CMK (cell line): ENCODE results near the gene STK4.
"Not testable (repeated sequence)": the region's sequence is repeated elsewhere in the genome, so short reads cannot be mapped to it uniquely, and the experiment has no call there.

Experiments used
- DNase-seq: peaks from one replicate; pipeline ENCODE4 v3.0.0-alpha.2; 2010; ENCODE audit warnings: low read depth

STK4 gene

DNA sequence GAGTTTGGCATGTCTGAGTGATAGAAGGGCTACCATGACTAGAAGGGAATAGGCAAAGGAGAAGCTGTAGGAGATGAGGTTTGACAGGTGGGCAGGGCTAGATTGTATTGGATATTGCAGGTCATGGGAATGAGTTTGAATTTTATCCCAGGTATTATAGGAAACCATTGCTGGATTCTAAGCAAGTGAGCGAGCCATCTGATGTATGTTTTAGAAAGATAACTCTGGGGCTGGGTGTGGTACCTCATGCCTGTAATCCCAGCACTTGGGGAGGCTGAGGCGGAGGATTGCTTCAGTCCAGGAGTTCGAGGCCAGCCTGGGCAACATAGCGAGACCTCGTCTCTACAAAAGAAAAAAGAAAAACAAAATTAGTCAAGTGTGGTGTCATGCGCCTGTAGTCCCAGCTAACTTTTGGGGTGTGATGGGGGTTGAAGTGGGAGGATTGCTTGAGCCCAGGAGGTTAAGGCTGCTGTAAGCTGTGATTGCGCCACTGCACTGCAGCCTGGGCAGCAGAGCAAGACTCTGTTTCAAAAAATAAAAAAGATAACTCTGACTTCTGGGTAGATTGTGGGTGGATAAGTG, 16.9 kb downstream of the STK4 start:
- no peak for DNase-seq

DNA sequence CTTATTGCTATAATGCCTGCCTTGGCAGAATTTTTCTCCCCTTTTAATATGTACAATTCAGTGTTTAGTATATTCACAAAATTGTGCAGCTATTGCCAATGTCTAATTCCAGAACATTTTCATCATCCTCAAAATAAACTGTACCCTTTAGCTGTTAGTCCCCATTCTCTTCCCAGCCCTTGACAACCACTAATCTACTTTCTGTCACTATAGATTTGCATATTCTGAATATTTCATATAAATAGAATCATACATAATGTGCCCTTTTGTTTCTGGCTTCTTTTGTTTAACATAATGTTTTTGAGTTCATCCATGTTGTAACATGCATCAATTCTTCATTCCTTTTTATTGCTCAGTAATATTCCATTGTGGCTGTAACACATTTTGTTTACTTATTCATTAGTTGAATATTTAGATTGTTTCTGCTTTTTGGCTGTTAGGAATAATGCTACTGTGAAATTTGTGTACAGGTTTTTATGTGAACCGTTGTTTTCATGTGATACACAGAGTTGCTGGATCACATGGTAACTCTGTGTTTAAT, 22.4 kb downstream of the STK4 start:
- DNase-seq, result no peak

DNA sequence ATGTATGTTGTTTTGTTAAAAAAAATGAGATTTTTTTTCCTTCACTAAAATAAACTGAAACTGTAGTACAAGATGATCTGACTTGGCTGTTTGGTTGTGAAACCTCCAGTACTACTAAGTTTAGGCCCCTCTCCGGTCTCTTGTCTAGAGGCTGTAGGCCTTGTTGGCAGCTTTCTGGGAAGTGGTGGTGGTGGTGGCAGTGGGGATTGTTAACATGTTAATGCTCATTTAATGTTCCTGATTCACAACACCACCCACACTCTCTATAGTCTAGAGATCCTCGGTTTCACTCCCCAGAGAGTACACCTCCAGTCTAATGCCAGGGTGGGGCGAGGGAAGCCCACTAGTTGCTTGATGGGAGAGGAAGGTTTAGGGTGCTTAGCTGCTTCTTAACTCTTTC, 24.1 kb downstream of the STK4 start:
- DNase-seq, result no peak

DNA sequence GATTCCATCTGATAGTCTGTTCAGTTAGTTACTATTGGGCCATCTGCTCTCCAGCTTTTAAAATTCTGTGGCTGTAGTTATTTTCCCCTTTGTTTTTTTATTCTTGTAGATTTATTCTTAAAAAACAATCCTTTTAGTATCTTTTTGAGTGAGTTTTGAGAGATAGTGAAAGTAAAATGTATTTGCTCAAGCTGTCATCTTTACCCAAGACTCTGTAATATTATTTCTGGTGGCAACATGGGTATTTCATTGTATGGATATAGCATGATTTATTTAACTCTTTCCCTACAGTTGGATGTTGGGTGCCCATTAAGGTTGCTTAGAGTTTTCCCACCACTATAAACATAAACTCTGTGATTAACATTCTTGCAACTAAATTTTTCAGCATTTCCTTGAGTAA, 24.6 kb downstream of the STK4 start:
- DNase-seq, result no peak

DNA sequence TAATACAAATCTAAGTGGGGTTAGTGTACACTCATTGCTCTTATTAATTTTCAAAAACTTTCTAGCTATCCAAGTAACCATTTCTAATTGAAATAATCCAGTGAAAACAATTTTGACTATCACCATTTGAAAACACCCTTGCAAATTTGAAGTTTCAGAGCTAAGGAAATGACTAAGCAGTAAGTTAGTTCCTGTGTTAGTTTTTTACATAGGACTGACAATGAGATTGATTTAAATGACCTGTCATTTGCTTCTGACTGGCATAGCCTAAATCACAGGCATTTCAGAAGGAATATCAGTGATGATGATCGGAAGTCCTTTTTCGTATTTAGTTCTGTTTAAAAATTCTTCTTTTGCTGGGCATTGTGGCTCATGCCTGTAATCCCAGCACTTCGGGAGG, 27.0 kb downstream of the STK4 start:
- no peak for DNase-seq

DNA sequence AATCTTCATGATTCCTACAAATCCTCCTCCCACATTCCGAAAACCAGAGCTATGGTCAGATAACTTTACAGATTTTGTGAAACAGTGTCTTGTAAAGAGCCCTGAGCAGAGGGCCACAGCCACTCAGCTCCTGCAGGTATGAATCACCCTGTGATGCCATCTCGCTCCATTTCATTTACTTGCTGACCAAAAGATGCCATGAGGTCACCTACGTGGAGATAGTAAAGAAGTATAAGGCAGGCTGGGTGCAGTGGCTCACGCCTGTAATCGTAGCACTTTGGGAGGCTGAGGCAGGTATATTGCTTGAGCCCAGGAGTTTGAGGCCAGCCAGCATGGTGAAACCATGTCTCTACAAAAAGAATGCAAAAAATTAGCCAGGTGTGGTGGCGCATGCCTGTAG, 30.9 kb downstream of the STK4 start:
- no peak for DNase-seq

DNA sequence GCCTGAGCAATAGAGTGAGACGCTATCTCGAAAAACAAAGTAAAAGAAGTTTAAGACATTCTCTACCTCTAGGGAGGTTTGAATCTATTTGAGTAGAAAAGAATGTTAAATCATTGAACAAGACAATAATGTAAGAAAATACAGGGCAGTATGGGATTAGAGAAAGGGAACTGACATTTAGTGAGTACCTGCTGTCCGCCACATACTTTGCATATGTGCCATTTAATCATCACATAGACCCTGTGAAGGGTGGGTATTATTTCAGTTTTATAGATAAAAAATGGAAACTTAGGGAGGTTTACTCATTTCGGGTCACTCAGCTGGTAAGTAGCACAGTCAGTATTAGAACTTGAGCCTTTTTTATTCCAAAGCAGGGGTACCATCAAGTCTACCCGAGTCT, 31.4 kb downstream of the STK4 start:
- DNase-seq, result no peak

DNA sequence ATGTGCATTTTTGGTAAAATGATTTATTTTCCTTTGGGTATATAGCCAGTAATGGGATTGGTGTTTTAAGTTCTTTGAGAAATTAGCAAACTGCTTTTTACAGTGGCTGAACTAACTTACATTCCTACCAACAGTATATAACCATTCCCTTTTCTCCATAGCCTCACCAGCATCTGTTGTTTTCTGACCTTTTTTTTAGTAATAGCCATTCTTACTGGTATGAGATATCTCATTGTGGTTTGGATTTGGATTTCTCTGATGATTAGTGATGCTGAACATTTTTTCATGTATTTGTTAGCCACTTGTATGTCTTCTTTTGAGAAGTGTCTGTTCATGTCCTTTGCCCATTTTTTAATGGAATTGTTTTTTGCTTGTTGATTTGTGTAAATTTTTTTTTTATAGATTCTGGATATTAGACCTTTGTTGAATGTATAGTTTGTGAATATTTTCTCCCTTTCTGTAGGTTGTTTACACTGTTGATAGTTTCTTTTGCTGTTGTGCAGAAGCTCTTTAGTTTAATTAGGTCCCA, 42.3 kb downstream of the STK4 start:
- DNase-seq, result no peak

DNA sequence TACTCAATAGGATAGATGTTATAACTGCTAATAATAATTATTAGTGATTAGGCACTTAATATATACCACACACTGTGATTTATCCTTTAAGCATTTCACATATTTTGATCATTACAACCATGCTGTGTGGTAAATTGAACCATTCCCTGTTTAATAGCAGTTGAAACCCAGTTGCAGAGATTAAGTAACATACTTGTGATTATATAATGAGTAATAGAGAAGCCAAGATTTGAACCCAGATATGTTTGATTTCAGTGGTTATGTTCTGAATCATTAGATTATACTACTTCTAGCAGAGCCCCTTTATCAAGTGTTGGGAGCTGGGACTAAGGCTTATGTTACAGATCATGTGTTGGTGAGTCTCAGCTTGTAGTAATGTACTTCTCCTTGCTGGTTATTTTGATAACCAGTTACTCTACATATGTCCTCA, 44.1 kb downstream of the STK4 start:
- no peak for DNase-seq

DNA sequence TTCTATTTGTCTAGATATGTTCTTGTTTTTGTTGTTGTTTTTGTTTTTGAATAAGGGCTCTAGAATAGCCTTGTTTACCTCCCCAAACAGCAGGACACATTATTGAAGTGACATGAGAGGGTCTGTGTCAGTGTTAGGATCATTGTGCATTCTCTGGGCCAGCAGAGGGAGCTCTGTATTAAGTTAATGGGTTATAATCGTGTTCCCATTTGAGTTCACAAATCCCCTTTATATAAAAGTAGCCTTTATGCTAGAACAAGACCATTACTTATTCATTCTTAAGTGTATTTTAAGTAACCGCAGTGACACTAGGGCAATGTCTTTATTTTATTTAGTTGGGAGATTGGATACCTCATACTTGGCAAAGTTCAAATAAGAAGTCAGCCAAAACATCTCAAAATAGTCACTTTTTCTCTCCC, 44.8 kb downstream of the STK4 start:
- no peak for DNase-seq

DNA sequence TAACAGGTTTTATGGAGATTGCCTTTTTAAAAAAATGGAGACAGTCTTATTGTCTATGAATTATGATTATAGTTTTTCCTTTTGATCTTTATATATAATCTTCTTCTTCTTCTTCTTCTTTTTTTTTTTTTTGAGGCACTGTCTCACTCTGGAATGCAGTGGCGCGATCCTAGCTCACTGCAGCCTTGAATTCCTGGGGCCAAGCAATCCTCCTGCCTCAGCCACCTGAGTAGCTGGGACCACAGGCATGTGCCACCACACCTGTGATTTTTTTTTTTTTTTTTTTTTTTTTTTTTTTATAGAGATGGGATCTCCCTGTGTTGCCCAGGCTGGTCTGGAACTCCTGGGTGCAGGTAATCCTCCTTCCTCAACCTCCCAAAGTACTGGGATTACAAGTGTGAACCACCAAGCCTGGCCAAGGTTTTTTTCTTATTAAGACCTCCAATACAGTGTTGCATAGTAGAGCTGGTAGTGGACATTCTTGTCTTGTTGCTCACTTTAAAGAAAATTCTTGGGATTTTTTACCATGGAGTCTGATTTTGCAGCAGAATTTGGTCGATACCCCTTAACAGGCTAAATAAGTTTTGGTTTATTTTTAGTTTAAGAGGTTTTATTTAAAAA, 46.5 kb downstream of the STK4 start:
- no peak for DNase-seq

DNA sequence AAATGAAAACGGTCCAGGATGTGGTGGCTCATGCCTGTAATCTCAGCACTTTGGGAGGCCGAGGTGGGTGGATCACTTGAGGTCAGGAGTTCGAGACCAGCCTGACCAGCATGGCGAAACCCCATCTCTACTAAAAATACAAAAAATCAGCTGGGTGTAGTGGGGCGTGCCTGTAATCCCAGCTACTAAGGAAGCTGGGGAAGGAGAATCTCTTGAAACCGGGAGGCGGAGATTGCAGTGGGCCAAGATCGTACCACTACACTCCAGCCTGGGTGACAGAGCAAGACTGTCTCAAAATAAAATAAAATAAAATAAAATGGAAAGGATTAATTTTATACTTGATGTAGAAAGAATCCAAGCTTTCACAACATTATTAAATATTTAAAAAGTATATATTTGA, 47.8 kb downstream of the STK4 start:
- not testable (repeated sequence) for DNase-seq

DNA sequence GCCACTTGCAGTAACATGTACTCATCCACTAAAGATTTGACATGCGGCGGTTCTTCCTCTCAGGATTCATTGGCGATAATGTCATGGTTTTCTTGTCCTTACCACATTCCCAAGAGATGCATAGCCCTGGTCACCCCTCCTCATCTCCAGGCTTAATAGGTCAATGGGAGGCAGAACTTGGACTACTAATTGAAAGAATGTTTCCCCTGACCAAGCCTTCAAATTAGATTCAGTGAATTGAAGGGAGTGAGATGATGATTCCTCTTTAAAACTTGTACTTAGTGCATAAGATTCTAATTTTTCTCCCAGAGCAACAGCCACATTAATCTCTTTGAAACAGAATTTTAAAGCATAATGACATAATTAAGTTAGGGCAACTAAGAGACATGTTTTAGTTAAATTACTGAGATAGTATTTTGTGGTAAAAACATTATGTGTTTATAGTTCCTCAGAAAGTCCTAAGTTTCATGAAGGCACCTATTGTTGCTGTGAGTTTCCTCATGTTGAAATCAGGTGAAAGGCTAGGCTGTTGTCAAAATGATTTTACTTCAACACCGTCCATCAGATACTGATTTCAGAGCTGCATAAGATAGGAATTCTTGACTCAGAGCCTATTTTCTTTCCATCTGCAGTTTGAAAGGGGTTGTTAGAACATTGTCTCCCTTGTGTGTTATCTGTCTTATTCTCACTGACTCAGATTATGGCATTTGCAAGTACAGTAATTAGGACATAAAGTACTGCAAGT, 48.5 kb downstream of the STK4 start:
- DNase-seq, result no peak

DNA sequence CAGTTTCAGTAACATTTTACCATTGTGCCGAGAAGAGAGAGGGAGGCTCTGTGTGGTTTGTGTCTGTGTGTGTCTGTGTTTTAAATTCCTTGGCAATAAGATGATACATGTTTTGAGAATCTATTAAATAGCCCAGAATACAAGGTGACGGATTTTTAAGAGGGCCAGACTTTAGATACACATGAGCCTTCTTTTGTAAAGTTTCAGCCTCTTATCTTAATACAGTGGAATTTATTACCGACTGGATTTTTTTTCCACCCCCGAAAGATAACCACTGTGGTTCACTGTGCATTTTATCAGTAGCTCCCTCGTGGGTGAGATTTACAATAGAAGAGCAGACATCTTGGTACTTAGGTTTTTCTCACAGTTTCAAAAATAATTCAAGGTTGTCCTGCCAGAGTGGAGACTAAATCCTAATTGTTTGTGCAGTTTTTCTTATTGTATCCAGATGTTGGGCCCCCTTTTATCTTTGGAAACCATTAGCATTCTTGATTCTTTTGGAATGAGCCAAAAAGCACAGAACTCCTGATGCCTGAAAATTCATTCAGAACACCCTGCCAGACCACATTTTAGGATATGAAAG, 49.9 kb downstream of the STK4 start:
- no peak for DNase-seq

DNA sequence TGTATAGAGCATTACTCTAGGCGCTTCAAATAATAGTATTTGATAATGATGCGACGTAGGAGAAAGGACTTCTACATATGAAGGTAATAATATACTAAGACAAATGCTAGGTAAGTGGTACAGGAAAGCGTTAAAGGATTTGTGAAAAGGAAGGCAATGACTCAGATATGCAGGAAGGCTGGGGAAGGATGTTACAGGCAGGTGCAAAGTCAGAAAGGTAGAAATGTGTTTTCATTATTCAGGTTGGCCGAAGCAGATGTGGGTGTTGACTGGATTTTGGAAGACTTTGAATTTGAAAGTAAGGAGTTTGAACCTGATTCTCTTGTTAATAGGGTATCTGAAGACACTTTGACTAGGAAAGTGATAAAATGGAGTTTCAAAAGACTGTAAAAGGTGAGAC, 51.0 kb downstream of the STK4 start:
- no peak for DNase-seq

DNA sequence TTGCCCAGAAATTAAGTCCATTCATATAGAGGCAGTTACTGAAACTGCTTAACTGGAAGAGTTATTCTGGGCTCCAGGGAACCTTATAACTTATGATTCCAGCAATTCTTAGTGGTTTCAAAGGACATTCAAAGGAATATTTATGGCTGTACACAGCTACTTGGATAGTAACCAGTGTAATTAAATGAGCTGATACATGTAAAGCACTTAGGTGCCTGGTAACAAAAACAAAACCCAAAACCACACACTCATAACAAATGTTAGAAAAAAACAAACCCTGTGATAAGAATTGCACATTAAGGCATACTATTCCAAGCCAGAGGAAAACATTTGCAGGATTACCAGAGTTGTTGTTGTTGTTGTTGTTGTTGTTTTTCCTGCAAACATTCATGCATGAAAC, 51.5 kb downstream of the STK4 start:
- DNase-seq, result no peak

DNA sequence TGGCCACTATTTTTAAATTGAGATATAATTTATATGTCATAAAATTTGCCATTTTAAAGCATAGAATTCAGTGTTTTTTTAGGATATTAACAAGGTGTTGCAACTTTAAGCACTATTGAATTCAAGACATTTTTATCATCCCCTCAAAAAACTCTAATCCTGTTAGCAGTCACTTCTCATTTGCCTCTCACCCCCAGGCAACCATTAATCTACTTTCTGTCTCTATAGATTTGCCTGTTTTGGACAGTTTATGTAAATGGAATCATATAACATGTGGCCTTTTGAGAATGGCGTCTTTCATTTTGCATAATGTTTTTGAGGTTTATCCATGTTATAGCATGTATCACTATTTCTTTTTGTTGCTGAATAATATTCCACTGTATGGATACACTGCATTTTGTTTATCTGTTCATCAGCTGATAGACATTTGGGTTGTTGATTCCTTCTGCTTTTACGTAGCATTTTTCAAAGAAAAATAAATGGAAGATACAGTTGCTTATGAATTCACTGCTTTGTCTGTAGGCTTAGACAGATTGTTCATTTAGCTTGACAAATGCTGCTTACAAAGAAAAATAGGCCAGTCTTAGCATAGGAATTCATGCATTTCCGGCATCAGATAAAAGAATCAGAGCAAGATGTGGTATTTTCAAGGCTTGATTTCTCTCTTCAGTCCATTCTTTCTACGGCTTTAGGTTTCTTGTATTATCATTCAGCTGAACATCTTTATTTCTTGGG, 52.9 kb downstream of the STK4 start:
- DNase-seq, result no peak

DNA sequence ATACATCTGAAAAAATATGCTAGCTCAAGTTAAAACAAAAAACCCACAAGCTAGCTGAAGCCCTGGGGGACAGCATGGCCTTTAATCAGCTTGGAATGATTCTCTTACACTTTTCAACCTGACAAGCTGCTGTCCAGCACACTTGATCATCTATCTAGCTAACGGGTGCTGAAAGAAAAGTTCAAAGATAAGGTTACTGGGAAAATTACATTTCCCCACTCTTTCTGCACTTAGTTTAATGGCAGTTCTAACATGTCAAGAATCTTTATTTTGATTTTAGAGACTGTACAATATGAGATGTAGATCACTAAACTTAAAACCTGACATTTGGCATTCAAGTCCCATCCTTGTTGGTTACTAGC, 53.4 kb downstream of the STK4 start:
- DNase-seq, result no peak

DNA sequence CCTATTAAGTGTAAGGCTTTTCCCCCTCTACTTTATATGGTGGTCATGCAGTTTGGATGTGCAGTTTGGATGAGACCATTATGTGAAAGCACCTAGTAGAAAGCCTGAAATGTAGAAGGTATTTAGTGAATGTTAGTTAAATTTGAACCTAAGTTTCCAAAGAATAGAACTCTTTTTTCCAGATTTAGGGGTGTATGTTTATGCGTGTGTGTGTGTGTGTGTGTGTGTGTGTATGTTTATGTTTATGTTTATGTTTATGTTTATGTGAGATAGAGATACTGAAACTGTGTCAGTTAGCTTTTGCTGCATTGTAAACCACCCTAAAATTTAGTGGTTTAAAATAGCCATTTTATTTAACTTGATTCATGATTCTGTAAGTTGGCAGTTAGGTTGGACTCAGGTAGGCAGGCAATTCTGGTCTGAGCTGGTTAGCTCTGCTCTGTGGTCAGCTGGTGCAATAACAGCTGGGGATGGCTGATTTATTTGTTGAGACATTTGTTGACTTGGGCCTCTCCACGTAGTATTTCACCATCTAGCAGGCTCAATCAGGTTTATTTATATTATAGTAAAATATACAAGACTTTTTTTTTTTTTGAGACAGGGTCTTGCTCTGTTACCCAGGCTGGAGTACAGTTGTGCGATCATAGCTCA, 54.0 kb downstream of the STK4 start:
- DNase-seq, result no peak

DNA sequence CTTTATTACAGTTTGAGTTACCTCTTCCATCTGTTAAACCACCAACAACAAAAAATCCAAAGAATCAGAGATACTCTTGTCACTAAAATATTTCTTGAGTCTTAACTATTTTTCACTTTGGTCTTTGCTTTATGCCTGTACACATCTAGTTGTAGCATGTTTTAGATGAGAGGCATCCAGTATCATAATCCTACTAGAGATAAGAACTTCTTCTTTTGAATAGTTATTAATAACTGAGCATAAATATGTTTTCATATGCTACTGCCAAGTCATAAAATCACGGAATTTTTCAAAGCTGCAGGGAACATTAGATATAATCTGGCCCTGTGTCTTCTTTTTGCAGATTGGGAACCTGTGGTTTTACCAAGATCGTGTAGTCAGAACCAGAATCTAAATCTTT, 55.3 kb downstream of the STK4 start:
- no peak for DNase-seq

DNA sequence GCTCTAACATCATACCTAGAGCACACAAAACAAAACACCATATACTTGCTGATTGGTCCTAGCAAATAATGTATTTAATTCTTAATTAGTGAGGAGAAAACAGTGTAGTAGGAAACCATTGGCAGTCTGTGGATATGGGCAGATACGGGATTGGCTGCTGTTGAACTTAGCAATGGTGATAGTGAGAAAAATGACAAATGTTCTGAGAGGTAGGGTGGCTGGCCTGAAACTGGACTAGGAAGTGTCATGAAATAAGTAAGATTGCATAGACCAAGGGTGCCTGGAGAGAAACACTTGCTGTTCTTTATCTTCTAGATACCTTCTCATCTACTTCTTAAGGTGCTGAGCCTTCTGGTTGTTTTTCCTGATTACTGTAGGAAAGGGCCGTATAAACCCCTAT, 56.8 kb downstream of the STK4 start:
- not testable (repeated sequence) for DNase-seq
